ENCODE results near the gene RPS29. TPM values are rescaled to one million over a fixed set of nuclear protein-coding genes. Genes with fewer than 3 reads are reported as not detected.

The RPS29 gene
- total and polyA plus RNA-seq, 9 of the 15 experiments (the other 6 are each of a cell fraction or from before 2014, with no cell fraction given): 1,545 to 5,012 (median 2,448) TPM

DNA sequence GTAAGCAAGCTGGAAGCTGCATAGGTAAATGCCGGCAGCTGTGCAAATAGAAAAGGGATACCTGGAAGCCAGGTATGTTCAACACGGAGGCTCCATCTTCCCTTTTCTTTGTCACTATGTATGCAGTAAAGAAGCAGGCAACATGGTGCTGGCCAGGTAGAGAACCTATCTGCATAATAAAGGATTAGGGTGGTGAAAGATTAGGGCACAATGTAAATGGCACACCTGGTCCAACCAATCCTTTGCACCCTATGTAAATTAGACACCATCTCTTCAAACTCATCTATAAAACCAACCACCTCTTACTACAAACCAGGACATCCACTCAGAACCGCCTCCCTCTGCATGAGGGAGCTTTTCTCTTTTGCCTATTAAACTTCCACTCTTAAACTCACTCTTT lies 32.3 kb downstream of the RPS29 start (continued):
- TF ChIP-seq, protein P1, sequence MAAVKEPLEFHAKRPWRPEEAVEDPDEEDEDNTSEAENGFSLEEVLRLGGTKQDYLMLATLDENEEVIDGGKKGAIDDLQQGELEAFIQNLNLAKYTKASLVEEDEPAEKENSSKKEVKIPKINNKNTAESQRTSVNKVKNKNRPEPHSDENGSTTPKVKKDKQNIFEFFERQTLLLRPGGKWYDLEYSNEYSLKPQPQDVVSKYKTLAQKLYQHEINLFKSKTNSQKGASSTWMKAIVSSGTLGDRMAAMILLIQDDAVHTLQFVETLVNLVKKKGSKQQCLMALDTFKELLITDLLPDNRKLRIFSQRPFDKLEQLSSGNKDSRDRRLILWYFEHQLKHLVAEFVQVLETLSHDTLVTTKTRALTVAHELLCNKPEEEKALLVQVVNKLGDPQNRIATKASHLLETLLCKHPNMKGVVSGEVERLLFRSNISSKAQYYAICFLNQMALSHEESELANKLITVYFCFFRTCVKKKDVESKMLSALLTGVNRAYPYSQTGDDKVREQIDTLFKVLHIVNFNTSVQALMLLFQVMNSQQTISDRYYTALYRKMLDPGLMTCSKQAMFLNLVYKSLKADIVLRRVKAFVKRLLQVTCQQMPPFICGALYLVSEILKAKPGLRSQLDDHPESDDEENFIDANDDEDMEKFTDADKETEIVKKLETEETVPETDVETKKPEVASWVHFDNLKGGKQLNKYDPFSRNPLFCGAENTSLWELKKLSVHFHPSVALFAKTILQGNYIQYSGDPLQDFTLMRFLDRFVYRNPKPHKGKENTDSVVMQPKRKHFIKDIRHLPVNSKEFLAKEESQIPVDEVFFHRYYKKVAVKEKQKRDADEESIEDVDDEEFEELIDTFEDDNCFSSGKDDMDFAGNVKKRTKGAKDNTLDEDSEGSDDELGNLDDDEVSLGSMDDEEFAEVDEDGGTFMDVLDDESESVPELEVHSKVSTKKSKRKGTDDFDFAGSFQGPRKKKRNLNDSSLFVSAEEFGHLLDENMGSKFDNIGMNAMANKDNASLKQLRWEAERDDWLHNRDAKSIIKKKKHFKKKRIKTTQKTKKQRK (IDR thresholded peaks at IDR 0.05; ENCODE audit: borderline replicate concordance, low read depth, low read length): no peak
- no peak for TF ChIP-seq ARNT (IDR thresholded peaks at IDR 0.05)
- TF ChIP-seq EZH2 (IDR thresholded peaks at IDR 0.05; ENCODE audit: borderline replicate concordance, low read depth, low read length): no peak
- TF ChIP-seq FUS (optimal IDR thresholded peaks at IDR 0.05; ENCODE audit: low read depth, low read length): no peak
- TF ChIP-seq, protein P2, sequence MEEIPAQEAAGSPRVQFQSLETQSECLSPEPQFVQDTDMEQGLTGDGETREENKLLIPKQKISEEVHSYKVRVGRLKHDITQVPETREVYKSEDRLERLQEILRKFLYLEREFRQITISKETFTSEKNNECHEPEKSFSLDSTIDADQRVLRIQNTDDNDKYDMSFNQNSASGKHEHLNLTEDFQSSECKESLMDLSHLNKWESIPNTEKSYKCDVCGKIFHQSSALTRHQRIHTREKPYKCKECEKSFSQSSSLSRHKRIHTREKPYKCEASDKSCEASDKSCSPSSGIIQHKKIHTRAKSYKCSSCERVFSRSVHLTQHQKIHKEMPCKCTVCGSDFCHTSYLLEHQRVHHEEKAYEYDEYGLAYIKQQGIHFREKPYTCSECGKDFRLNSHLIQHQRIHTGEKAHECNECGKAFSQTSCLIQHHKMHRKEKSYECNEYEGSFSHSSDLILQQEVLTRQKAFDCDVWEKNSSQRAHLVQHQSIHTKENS (CRISPR knock-in tag; IDR thresholded peaks at IDR 0.05): no peak
- TF ChIP-seq, protein P3, sequence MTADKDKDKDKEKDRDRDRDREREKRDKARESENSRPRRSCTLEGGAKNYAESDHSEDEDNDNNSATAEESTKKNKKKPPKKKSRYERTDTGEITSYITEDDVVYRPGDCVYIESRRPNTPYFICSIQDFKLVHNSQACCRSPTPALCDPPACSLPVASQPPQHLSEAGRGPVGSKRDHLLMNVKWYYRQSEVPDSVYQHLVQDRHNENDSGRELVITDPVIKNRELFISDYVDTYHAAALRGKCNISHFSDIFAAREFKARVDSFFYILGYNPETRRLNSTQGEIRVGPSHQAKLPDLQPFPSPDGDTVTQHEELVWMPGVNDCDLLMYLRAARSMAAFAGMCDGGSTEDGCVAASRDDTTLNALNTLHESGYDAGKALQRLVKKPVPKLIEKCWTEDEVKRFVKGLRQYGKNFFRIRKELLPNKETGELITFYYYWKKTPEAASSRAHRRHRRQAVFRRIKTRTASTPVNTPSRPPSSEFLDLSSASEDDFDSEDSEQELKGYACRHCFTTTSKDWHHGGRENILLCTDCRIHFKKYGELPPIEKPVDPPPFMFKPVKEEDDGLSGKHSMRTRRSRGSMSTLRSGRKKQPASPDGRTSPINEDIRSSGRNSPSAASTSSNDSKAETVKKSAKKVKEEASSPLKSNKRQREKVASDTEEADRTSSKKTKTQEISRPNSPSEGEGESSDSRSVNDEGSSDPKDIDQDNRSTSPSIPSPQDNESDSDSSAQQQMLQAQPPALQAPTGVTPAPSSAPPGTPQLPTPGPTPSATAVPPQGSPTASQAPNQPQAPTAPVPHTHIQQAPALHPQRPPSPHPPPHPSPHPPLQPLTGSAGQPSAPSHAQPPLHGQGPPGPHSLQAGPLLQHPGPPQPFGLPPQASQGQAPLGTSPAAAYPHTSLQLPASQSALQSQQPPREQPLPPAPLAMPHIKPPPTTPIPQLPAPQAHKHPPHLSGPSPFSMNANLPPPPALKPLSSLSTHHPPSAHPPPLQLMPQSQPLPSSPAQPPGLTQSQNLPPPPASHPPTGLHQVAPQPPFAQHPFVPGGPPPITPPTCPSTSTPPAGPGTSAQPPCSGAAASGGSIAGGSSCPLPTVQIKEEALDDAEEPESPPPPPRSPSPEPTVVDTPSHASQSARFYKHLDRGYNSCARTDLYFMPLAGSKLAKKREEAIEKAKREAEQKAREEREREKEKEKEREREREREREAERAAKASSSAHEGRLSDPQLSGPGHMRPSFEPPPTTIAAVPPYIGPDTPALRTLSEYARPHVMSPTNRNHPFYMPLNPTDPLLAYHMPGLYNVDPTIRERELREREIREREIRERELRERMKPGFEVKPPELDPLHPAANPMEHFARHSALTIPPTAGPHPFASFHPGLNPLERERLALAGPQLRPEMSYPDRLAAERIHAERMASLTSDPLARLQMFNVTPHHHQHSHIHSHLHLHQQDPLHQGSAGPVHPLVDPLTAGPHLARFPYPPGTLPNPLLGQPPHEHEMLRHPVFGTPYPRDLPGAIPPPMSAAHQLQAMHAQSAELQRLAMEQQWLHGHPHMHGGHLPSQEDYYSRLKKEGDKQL (CRISPR knock-in tag; IDR thresholded peaks at IDR 0.05; ENCODE audit: borderline replicate concordance): no peak
- no peak for TF ChIP-seq NCOA6 (IDR thresholded peaks at IDR 0.05)
